Stimulated activated CD4-positive, alpha-beta T cell treated with anti-CD3 and anti-CD28 coated beads, Interleukin-12 subunit alpha, Interleukin-12 subunit beta, amount 100 ng/mL, for 4 hours (primary cell): ENCODE data around the gene URGCP.
A peak's percentile ranks its signal among the peaks of the same experiment; 100 is the strongest.
"Not testable (repeated sequence)": the region's sequence is repeated elsewhere in the genome, so short reads cannot be mapped to it uniquely, and the experiment has no call there.

Experiments used
- DNase-seq: peaks from one replicate; pipeline ENCODE4 v3.0.0-alpha.2; 2020

The URGCP gene

GRCh38 chr7:43872406-43873110 is 33.8 kb downstream of the URGCP start:
- DNase-seq: no peak

DNA sequence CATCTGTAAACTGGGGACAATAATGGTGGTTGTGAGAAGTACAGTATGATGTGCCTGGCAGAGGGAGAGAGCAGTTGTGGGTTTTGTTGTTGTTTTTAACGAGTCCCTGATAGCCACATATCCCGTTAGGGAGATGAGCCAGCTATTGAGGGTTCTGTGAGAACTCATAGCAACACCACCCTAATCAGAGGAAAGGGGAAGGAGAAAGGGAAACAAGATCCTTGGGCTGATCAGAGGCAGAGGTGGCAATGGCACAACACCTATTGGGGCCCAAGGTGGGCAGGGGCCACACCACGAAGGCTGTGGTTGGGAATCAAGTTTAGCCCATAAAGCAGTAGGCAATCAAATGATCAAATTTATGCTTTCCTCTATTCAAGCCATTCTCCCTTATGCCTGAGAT is 35.3 kb downstream of the URGCP start:
- DNase-seq: no peak

GRCh38 chr7:43870316-43870715 is 36.1 kb downstream of the URGCP start:
- no peak for DNase-seq

DNA sequence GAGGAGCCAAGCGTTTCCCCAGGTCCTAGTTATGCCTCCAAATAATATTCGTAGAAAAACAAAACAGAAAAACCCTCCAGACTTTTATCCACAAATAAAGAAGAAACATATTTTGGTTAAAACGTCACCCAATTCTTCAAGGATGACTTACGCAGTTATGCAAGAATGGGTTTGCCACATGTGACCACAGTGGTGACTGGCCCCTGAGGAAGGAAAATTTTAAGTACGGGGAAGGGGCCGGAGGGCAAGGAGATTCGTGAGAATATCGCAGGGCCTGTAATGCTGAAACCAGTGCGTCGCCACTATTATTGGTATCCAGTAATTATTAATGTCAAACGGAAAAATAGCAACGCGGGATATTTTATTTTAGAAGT is 36.5 kb downstream of the URGCP start:
- no peak for DNase-seq

GRCh38 chr7:43869006-43869866 is 37.2 kb downstream of the URGCP start, which contains the start of gene MRPS24:
Gene MRPS24 (minus strand): TSS chr7:43869517. CDS start chr7:43869495, 22 bp downstream.
- peak; percentile 98 for DNase-seq

DNA sequence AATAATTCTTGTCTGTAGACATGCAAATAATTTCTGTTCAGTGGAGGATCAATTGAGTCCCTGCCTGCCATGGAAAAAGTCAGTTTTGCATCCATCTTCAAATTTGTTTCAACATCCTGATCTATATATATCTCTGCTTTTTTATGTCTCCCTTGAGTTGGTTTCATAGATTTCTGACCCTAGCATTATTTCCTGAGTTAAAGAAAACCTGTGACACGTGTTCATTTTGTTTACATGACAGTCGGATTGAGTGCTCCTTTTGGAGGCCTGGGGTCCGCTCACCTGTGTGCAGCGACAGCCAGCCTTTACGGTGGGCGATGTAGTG is 37.8 kb downstream of the URGCP start:
- no peak for DNase-seq

GRCh38 chr7:43868181-43868580 is 38.2 kb downstream of the URGCP start:
- no peak for DNase-seq

DNA sequence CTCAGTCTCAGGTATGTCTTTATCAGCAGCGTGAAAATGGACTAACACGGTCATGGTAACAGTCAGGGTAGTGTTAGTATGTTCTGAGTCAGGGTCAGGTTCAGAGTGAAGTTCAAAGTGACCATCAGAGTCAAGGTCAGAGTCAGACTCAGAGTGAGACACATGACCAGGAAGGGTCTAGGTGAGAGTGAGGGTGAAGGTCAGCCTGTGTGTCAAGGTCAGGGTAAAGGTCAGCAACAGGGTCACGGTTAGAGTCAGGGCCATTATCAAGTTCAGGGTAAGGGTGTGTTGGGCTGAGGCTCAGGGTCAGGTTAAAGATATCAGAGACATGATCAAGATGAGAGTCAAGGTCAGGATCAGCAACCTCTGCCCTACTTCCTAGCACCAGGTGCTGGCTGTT is 41.1 kb downstream of the URGCP start:
- no peak for DNase-seq

DNA sequence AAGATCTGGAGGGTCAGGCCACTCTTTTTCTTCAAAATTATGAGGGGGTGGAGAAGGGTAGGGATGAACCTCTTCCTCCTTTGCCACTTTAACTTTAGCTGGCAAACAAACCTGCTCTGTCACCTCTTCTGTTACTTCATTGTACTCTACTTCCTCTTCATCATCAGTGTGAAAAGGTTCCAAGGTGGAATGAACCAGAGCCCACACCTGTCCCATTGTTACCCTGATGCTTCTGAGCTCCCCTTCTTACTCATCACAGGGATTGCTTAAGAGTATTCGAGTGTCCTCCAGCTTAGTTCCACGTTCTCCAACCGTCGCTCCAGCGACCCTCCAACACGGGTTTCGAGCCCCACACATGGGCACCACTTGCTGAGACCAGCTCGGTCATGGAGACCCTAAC is 42.3 kb downstream of the URGCP start:
- DNase-seq: no peak

GRCh38 chr7:43856996-43857395 is 49.4 kb downstream of the URGCP start:
- no peak for DNase-seq

DNA sequence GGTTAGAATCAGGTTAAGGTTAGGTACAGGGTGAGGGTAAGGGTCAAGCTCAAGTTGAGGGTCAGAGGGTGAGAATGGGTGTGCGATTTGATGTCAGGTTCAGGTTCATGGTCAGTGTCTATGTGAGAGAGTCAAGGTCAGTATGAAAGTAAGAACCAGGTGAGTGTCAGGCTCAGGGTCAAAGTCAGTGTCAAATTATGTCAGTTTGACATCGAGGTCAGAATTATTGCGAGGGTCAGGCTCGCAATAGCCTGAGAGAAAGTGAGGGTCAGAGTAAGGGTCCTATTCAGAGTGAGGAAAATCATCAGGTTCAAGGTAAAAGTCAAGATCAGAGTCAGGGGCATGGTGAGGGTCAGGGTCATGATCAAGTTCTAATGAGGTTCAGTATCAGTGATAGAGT is 50.1 kb downstream of the URGCP start:
- DNase-seq: no peak

GRCh38 chr7:43855176-43855575 is 51.2 kb downstream of the URGCP start:
- DNase-seq: no peak

DNA sequence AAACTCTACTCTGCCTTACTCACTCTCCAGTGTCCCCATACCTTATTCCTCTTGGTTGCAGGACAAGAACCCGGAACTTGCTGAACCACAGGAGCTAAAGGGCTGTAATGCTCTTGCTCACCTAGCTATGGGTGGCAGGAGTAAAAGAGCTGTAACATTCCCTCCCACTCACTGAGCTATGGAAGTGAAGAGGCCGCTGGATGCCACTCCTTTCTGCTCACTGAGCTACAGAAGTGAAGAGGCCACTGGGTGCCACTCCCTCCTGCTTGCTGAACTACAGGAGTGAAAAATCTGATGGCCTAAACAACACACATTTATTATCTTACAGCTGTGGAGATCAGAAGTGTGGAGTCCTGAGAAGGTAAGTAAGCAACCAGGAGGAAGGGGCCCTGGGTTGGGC is 54.6 kb downstream of the URGCP start:
- DNase-seq: no peak

DNA sequence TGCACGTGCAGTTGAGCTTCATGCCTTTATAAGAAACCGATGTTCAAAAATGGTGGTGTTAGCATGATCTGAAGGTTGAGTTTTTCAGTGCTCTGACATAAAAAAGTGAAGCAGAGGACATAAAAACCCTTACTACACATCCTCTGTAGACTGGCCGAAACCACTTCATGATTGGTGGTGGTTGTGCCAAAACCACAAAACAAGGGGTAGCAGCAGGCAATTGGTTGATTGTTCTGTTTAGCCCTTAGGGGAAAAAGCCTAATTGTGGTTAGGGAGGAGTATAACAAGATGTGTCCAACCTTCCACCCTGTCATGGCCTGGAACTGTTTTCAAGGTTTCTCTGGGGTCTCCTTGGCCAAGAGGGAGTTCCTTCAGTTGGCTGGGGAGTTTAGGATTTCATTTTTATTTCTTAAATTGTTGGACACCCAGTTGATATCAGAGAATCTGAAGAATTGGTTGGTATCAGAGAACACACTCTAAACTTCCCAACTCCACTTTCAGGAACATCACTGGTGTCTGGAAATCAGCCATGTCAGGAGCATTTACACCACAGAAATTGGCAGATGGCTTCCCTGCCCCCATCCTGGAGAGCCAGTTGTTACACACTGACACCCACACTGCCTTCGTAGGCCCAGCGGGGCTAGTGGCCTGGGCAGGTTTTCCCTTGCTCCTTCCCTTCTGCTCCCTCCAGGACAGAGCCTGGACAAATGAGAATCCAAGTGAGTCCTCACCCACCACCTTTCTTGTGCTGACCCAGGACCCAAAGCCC is 55.9 kb downstream of the URGCP start:
- DNase-seq: no peak

- DNase-seq: no peak
These were observed 57.3 kb downstream of the URGCP start for GRCh38 chr7:43849047-43849446.

GRCh38 chr7:43847496-43847895 is 58.9 kb downstream of the URGCP start:
- no peak for DNase-seq

DNA sequence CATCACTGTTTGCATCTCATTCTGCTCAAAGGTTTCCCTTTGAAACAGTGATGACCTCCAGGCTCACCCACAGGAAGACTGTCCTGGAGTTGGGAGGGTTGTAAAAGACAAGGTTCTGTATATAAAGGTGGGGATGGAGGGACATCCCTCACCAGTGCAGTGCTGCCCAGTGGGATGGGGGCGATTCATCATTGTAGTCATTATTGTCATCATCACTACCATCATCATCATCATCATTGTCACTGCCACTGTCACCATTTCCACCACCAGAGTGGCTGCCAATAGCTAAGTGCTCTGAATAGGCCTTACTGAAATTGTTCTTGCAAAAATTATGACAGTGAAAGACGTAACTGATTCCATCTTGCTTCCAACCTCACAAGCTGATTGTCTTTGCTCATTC is 61.7 kb downstream of the URGCP start:
- no peak for DNase-seq

GRCh38 chr7:43844257-43844656 is 62.1 kb downstream of the URGCP start:
- DNase-seq: no peak

GRCh38 chr7:43843296-43843695 is 63.1 kb downstream of the URGCP start:
- no peak for DNase-seq

GRCh38 chr7:43838201-43838658 is 68.2 kb downstream of the URGCP start:
- no peak for DNase-seq

- peak; percentile 15 for DNase-seq
These were observed 71.7 kb downstream of the URGCP start for GRCh38 chr7:43834463-43835251.

GRCh38 chr7:43830917-43831316 is 75.5 kb downstream of the URGCP start:
- DNase-seq: not testable (repeated sequence)
